GM12875 (cell line): ENCODE measurements around the gene NFAM1.

Experiments
- H3K4me3 ChIP-seq: one replicate; pipeline ENCODE4 v1.5.1; 2011; ENCODE audit warnings: low read depth, low read length, control low read depth
- CTCF ChIP-seq: IDR thresholded peaks from 2 replicates; pipeline ENCODE4 v1.5.1; 2011; ENCODE audit warnings: low read depth, mild to moderate bottlenecking, control low read depth, inconsistent platforms, low read length, moderate library complexity, borderline replicate concordance; ENCODE audit not compliant: insufficient read depth

NFAM1 gene

DNA sequence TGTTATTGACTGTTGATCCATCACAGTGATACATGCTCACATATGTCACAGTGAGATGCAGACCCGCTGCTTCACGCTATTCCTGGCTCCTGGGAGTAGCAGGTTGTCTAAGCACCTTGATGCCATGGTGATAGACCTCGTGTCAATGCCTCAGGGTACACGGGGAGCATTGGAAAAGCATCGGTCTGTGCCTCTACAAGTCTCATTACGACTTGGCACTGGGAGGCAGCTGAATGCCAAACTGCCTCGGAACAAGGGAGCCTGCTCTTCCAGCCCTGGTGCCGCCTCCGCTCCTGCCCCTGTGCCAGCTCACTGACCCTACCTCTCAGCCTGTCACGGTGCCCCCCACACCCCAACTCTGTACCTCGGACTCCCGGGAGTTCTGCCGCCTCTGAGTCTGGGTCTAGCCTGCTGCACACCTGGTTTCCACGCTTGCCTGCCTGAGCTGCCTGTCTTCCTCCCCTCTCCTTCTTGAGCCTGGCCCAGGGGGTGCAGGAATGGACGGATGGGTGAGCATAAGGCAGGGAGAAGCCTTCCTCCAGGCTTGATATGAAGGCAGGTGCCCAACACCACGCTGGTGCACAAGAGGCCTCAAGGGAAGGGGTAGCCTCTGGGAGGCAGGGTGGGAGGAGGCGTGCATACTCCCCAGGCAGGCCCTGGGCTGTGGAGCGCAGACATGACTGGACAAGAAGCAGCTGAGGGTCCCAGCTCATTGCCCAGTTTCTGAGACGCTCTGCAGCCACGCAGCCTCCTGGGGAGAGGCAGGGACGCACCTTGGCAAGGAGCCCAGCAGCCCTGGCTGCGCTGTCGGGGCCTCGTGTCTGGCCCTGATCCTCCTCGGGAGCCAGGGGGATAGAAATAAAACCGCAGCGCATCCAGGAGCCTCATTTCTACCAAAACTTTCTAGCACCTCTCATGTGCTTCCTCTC is 1.8 kb upstream of the NFAM1 start:
- no peak overlapping the region for H3K4me3 ChIP-seq

DNA sequence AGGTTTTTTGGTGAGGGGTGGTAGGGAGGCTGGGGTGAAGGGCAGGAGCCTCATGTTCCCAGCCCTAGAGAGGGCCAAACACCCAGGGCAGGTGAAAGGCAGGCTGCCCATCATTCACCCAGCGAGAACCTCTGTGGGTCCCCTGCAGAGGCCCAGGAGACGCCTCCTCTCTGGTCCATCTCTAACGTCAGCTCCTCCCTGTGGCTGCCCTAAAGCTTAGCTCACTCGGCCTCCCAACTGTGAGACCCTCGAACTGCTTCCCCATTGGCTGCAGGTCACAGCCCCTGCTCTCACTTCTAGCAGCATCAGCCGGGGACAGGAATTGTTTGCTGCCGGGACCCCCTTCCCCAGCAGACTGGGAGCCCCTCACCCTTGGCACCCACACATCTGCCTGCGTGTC is 615 bp upstream of the NFAM1 start:
- no peak overlapping the region for H3K4me3 ChIP-seq
- TF ChIP-seq CTCF = no peak

More for the DNA sequence above, 1.8 kb upstream of the NFAM1 start:
- no peak for TF ChIP-seq CTCF

DNA sequence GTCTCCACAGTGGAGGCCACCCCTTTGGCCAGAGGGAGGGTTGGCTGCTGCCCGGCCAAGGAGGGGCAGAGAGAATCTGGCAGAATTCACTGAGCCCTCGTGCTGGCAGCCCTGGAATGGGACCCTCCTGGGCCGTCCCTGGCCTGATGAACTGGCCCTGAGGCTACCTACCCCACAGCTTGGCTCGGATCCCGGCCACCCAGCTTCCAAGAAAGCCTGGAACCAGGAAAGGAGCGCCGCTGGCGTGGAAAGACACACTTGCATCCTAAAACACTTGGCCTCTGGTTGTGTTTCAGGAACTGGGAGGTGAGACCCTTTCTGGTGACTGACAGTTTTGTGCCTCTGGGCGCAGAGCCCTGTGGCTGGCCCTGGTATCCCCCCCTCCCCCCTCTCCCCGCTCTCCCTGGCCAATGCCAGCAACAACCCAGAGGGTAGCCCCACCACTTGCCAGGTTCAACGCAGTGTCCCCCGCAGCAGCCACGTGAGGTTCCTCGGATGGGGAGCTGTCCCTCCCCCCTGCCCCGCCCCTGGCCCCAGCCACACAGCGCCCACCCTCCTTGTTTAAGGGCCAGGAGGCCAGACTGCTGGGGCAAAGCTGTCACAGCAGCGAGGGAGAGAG is 693 bp downstream of the NFAM1 start:
- no peak overlapping the region for H3K4me3 ChIP-seq
- no peak for TF ChIP-seq CTCF

- TF ChIP-seq CTCF = no peak
- no peak overlapping the region for H3K4me3 ChIP-seq
Observed at GRCh38 chr22:42430528-42431125, 1.6 kb downstream of the NFAM1 start.

- no peak overlapping the region for H3K4me3 ChIP-seq
- TF ChIP-seq CTCF = no peak
Observed at GRCh38 chr22:42428760-42429159, 3.4 kb downstream of the NFAM1 start.

DNA sequence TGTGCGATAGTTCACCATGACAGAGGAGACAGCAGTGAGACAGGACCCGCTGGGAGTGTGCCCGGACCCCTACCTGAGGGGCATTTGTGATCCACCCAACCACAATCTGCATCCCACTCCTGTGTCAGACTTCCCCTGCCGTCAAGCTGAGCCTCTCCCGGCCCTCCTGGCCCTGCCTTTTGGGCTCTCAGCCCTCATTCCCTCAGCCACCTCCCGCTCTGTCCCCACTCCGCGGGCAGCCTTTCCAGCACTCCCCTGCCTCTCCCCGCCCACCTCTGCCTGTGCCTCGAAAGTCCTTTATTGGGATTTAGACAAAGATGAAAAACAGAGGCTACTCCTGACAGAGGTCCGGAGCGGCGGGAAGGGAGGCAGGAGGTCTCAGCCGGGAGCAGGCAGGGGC is 4.2 kb downstream of the NFAM1 start:
- H3K4me3 ChIP-seq = no peak overlapping the region
- no peak for TF ChIP-seq CTCF
